CD4-positive, alpha-beta T cell treated with Interleukin-21 for 1 hour (primary cell): ENCODE results near the gene PARD3B.
A peak's percentile ranks its signal among the peaks of the same experiment; 100 is the strongest.

Source experiments
- DNase-seq: peaks from one replicate; pipeline ENCODE4 v3.0.0-alpha.2; 2020

The PARD3B gene, protein sequence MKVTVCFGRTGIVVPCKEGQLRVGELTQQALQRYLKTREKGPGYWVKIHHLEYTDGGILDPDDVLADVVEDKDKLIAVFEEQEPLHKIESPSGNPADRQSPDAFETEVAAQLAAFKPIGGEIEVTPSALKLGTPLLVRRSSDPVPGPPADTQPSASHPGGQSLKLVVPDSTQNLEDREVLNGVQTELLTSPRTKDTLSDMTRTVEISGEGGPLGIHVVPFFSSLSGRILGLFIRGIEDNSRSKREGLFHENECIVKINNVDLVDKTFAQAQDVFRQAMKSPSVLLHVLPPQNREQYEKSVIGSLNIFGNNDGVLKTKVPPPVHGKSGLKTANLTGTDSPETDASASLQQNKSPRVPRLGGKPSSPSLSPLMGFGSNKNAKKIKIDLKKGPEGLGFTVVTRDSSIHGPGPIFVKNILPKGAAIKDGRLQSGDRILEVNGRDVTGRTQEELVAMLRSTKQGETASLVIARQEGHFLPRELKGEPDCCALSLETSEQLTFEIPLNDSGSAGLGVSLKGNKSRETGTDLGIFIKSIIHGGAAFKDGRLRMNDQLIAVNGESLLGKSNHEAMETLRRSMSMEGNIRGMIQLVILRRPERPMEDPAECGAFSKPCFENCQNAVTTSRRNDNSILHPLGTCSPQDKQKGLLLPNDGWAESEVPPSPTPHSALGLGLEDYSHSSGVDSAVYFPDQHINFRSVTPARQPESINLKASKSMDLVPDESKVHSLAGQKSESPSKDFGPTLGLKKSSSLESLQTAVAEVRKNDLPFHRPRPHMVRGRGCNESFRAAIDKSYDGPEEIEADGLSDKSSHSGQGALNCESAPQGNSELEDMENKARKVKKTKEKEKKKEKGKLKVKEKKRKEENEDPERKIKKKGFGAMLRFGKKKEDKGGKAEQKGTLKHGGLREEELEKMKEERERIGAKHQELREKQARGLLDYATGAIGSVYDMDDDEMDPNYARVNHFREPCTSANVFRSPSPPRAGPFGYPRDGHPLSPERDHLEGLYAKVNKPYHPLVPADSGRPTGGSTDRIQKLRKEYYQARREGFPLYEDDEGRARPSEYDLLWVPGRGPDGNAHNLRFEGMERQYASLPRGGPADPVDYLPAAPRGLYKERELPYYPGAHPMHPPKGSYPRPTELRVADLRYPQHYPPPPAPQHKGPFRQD (N-terminal part only)

DNA sequence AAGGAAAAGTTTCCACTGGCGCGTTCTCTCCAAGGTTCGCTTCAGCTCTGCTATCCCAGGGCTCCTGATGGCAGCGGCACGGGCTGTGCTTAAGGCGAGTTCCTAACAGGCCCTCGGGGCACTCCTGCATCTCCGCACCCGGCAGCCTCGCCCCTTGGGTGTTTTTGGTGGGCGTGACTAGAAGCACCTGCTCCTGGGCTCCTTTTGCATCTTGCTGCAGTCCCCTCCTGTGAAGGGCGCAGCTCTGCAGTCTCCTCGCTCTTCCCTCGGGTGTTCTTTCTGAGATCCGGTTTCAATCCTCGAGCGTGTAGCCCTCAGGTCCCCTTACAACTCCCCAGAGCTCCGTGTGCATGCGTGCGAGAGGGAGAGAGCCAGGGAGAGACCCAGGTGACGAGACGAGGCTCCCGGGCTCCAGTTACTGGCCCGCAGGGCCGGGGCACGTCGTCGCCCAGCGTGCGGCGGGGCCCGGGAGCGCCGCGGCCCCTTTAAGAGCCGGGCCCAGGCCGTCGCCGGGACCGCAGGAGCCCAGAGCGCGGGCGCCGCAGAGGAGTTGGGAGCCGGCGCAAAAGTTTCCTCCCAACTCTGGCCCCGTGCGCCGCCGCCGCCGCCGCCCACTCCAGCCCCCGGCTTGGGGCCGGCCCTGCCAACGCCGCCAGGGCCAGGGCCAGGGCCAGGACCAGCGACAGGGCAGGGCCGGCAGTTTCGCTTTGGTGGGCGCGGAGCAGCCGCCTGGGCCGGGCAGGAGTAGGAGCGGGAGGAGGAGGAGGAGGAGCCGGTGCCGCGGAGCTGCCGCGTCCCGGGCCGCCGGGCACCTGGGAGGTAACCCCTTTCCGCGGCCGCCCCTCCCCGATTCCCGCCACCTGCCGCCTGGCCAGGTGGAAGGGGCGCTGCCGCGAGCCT is at the start of gene PARD3B:
Gene PARD3B (plus strand): TSS at position 515 of the 900 bp plus-strand sequence. CDS start 525 bp downstream, outside the sequence.
- DNase-seq = peak; percentile 9

DNA sequence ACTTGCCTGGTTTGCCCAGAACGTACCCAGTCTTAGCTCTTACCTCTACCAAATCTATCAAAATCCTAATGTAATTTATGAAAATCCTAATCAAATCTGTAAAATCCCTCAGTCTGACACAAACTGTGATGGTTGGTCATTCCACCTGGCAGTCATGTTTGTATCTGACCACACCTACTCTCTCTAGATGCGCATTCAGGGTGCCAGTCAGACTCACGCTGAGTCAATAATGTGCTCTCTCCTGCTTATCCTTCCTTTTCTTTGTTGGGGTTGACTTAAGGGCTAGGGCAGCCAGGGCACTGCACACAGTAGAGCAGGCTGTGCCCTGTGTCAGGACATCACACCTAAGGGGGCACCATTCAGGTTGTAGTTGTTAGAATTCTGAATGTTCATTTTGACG is 48.5 kb upstream of the PARD3B start:
- no peak for DNase-seq

DNA sequence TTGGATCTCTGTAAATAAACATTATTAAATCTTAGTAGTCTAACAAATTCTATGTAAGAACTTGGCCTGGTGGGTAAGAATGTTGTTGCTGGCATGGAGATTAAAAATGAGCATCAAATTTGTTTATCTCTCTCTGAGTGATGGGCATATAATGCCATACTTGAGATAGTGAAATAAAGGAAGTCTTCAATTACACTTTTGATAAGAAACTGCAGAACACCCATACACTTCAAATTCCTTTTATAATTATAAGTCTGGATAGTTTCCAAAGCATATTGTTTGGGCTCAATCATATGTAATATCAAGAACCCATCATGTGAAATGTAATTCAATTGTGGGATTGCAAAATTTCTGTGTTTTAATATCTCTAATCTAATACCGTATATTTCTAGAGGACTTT is 47.4 kb upstream of the PARD3B start:
- DNase-seq = no peak

DNA sequence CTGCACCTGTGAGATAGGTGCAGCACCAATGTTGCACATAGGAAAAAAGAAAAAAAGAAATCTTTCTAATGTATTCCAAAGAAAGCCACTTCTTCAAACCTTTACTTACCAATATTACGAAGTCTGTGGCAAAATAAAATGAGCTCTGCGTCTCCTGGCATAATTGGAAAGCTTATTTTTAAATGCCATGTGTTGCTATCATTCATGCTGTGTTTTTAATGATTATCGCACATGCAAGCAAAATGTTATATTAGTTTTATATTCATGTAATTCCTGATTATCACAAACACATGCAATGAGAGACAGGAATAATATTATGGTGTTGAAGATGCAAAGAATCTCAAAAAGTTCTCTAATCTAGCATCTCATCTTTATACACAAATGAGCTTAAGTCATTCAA is 47.0 kb upstream of the PARD3B start:
- DNase-seq = no peak

GRCh38 chr2:204503869-204504268 is 41.4 kb upstream of the PARD3B start:
- no peak for DNase-seq

GRCh38 chr2:204504594-204504993 is 40.7 kb upstream of the PARD3B start:
- no peak for DNase-seq

- DNase-seq = no peak
Observed at GRCh38 chr2:204505488-204505887, 39.8 kb upstream of the PARD3B start.

GRCh38 chr2:204505946-204506345 is 39.3 kb upstream of the PARD3B start:
- no peak for DNase-seq

DNA sequence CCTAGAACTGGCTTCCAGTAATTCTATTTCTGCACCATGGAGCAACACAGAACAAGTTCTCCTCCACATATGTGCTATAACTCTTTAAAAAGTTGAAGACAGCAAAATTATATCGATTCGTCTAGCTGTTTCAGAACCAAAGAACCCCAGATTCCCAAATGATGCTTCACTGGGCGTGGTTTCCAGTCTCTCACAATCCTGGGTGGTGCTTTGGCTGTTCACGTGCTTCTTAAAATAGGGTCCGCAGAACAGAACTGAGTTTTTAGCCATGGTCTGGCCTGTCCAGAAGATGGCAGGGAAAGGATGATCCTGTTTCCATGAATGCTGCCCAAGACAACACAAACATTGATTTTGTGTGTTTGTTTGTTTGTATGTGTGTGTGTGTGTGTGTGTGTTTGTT is 37.6 kb upstream of the PARD3B start:
- no peak for DNase-seq

- DNase-seq = no peak
Observed at GRCh38 chr2:204510709-204511420, 34.4 kb upstream of the PARD3B start.

DNA sequence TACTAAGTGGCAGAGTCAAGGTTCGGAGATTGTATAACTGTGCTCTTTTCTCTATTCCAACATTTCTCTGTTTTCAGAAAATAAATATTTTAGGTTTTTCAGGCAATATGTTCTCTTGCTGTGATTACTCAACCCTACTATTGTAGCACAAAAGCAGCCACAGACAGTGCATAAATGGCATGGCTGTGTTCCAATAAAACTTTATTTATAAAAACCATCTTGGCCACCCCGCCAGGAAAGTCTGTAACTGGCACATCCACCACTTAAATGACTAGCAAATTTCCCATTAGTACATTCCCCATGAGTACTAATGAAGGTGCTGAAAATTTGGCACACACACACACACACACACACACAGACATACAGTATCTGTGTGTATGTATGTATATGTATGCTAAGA is 30.8 kb upstream of the PARD3B start:
- no peak for DNase-seq

GRCh38 chr2:204515416-204515815 is 29.9 kb upstream of the PARD3B start:
- no peak for DNase-seq

GRCh38 chr2:204517154-204517553 is 28.1 kb upstream of the PARD3B start:
- DNase-seq = no peak

GRCh38 chr2:204529795-204530463 is 15.3 kb upstream of the PARD3B start:
- DNase-seq = no peak

- no peak for DNase-seq
Observed at GRCh38 chr2:204530464-204530805, 14.8 kb upstream of the PARD3B start.

DNA sequence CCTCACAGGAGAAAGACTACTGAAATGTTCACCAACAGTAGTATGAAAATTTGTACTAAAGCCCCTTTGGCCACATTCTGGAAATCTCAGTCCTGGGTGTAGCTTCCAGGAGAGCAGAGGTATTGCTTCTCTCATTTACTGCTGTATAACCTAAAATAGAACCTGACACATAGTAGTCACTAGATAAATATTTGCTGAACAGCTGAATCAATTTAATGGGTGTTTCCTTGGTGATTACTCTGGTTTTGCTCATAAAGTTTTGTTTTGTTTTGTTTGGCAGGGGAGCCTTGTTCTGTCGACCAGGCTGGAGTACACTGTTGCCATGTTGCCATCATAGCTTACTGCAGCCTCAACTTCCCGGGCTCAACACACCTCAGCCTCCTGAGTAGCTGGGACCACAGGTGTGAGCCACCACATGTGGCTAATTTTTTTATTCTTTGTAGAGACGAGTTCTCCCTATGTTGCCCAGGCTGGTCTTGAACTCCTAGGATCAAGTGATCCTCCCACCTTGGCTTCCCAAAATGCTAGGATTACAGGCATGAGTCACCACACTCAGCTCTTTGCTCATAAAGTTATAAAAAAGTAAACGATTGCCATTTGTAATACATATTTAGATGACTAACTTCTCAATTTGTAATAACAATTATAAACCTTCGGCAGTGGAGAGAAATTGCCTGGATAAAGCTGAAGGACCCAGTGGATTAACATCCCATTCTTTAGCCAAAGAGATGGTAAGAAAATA is 11.5 kb upstream of the PARD3B start:
- DNase-seq = no peak

- DNase-seq = no peak
Observed at GRCh38 chr2:204535356-204535755, 9.9 kb upstream of the PARD3B start.

DNA sequence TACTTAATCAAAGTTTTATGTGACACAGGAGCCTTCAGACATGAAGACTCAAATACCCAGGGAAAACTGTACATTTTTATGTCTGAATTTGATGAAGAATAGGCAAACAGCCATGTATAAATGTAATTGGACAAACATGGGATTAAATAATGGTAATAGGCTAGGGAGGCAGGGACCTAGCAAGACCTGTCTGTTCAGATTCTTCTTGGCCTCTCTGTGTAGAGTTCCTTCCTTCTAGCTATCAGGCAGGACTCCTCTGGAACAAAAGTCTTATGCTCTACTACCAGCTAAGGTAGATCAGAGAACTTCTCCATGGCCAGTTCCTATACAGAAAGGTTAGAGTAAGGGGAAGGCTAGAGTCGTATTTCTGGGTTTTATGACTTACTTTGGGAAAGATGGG is 9.5 kb upstream of the PARD3B start:
- no peak for DNase-seq

GRCh38 chr2:204538182-204539018 is 6.9 kb upstream of the PARD3B start:
- no peak for DNase-seq

- DNase-seq = no peak
Observed at GRCh38 chr2:204539019-204539385, 6.3 kb upstream of the PARD3B start.
